Osteocyte (in vitro differentiated cells): ENCODE results near the gene BCR. TPM values are rescaled to one million over a fixed set of nuclear protein-coding genes. Genes with fewer than 3 reads are reported as not detected.

Source experiments
- DNase-seq: peaks from one replicate; pipeline ENCODE4 v3.0.0; 2021; ENCODE audit warnings: mixed read lengths; ENCODE audit not compliant: unreplicated experiment; ENCODE audit errors: extremely low spot score
- H3K27ac Mint-ChIP-seq: one replicate; pipeline ENCODE4 v1.8.0; 2021; ENCODE audit warnings: mild to moderate bottlenecking, mixed read lengths; ENCODE audit not compliant: unreplicated experiment
- H3K27me3 Mint-ChIP-seq: one replicate; pipeline ENCODE4 v1.8.0; 2021; ENCODE audit warnings: mixed read lengths; ENCODE audit not compliant: unreplicated experiment
- H3K36me3 Mint-ChIP-seq: one replicate; pipeline ENCODE4 v1.8.0; 2021; ENCODE audit warnings: mixed read lengths; ENCODE audit not compliant: unreplicated experiment
- H3K4me1 Mint-ChIP-seq: one replicate; pipeline ENCODE4 v1.8.0; 2021; ENCODE audit warnings: mixed read lengths; ENCODE audit not compliant: unreplicated experiment
- H3K4me3 Mint-ChIP-seq: one replicate; pipeline ENCODE4 v1.8.0; 2021; ENCODE audit warnings: mild to moderate bottlenecking, moderate library complexity, mixed read lengths; ENCODE audit not compliant: unreplicated experiment
- H3K9me3 Mint-ChIP-seq: one replicate; pipeline ENCODE4 v1.8.0; 2021; ENCODE audit warnings: mixed read lengths; ENCODE audit not compliant: unreplicated experiment
- total RNA-seq: library from RNA; stranded (reverse); gene quantifications from 2 replicates; pipeline ENCODE4 v1.2.1, GENCODE V29; 2021
- TF ChIP-seq, protein P1 (sequence below): fragments of 200-600 bp; sonication (generic); IDR thresholded peaks from 2 replicates; pipeline ENCODE4 v1.5.0; 2021; ENCODE audit warnings: antibody characterized with exemption, mild to moderate bottlenecking, moderate library complexity

Gene BCR
- total RNA-seq, 1 donor from 2014 or later, result 35.3 TPM

DNA sequence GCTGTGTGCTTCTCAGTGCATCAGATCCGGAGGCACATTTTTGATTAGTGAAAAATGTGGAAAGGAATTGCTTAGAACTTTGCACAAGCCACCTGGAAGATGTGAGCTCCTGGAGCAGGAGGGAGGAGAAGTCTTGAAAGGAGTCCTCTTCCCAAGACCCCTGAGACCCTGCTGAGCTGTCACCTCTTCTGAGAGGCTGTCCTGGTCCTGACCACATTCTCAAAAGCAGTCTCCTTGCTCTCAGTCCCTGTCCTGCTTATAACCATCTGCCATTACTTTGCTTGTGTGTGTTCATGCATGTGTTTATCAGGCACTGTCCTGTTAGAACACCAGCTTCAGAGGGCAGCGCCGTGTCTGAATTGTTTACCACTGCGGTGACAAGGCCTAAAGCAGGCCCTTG is 86.5 kb downstream of the BCR start:
- Mint-ChIP-seq H3K27ac (no peak overlapping the region), H3K9me3 (no peaks in the 10 kb centered on the region), H3K4me1 (no peaks in the 10 kb centered on the region), H3K36me3 (peaks cover 24% of the 10 kb centered on the region), H3K27me3 (no peaks in the 10 kb centered on the region), H3K4me3 (no peak overlapping the region)
- DNase-seq, result no peak
- TF ChIP-seq, protein P1, sequence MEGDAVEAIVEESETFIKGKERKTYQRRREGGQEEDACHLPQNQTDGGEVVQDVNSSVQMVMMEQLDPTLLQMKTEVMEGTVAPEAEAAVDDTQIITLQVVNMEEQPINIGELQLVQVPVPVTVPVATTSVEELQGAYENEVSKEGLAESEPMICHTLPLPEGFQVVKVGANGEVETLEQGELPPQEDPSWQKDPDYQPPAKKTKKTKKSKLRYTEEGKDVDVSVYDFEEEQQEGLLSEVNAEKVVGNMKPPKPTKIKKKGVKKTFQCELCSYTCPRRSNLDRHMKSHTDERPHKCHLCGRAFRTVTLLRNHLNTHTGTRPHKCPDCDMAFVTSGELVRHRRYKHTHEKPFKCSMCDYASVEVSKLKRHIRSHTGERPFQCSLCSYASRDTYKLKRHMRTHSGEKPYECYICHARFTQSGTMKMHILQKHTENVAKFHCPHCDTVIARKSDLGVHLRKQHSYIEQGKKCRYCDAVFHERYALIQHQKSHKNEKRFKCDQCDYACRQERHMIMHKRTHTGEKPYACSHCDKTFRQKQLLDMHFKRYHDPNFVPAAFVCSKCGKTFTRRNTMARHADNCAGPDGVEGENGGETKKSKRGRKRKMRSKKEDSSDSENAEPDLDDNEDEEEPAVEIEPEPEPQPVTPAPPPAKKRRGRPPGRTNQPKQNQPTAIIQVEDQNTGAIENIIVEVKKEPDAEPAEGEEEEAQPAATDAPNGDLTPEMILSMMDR, result no peak

DNA sequence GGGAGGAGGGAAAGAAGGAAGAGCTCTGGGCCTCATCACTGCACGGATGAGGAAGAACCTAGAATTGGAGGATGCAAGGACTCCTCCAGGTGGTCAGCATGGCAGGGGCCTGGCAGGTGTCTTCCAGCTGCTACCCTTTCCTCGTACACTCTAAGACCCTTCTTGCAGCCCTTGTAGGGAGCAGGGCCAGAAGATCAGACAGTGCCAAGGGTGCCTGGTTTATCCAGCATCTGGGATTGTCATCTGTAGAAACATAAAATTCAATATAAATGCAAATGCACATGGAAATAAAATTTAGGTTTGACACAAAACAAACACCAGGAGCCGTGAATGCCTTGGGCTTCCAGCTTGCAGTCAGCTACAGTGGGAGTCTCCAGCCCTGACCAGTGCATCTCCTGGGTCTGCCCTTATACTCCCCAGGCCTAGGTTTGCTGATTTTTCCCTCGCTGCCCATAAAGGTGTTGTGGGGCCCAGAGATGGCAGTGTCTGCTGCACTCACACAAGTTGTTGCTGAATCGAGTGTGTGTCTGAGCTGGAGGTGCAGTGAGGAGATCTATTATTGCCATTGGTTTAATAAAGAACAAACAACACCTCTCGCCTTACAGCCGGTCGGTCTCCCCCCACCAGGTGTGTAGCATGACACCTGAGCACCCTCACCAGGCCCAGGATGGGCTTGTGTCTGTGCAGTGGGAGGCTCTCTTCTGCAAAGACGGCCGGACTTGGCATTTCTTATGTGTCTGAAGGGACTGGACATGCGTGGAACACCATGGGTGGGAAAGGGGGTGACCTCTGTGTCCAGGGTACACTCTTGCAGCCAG is 87.1 kb downstream of the BCR start:
- no peak for DNase-seq
- Mint-ChIP-seq H3K27ac (no peak overlapping the region), H3K27me3 (no peaks in the 10 kb centered on the region), H3K36me3 (peaks cover 24% of the 10 kb centered on the region), H3K4me3 (no peak overlapping the region), H3K9me3 (no peaks in the 10 kb centered on the region), H3K4me1 (no peaks in the 10 kb centered on the region)
- TF ChIP-seq, protein P1, result no peak

- no peak for DNase-seq
These were observed 87.9 kb downstream of the BCR start for GRCh38 chr22:23268139-23268712.

DNA sequence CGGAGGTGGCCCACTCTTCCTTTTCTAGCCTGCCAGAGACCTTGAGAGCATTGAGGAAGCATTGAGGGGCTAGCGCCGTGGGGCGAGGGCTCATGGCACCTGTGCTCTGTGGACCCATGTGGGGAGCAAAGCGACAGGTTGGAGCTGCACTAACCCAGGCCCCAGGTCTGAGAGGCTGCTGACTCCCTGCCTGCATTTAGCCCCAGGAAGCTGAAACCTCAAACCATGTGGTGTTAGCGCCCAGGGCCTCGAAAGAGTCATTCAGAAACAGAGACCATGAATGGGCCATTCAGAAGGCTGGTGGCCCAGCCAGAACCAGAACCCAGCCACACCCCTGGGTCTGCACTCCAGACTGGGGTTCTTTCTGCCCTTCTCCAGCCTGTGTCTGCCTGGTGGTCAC is 88.6 kb downstream of the BCR start:
- DNase-seq, result no peak
- Mint-ChIP-seq H3K9me3 (no peaks in the 10 kb centered on the region), H3K27ac (no peak overlapping the region), H3K4me3 (no peak overlapping the region), H3K4me1 (no peaks in the 10 kb centered on the region), H3K36me3 (peaks cover 25% of the 10 kb centered on the region), H3K27me3 (no peaks in the 10 kb centered on the region)
- TF ChIP-seq, protein P1, result no peak

More at GRCh38 chr22:23268139-23268712, 87.9 kb downstream of the BCR start:
- TF ChIP-seq, protein P1, result no peak
- Mint-ChIP-seq H3K4me1 (no peaks in the 10 kb centered on the region), H3K27me3 (no peaks in the 10 kb centered on the region), H3K4me3 (no peak overlapping the region), H3K36me3 (peaks cover 24% of the 10 kb centered on the region), H3K9me3 (no peaks in the 10 kb centered on the region), H3K27ac (no peak overlapping the region)

- DNase-seq, result no peak
- Mint-ChIP-seq H3K27ac (no peak overlapping the region), H3K36me3 (peaks cover 23% of the 10 kb centered on the region), H3K27me3 (no peaks in the 10 kb centered on the region), H3K4me1 (no peaks in the 10 kb centered on the region), H3K9me3 (no peaks in the 10 kb centered on the region), H3K4me3 (no peak overlapping the region)
- TF ChIP-seq, protein P1, result no peak
These were observed 89.3 kb downstream of the BCR start for GRCh38 chr22:23269441-23270211.
